DMS79 treated with DMSO at 0.1 percent for 48 hours (cell line): ENCODE results near the gene NAV3.
A peak's percentile ranks its signal among the peaks of the same experiment; 100 is the strongest.
"Not testable (repeated sequence)": the region's sequence is repeated elsewhere in the genome, so short reads cannot be mapped to it uniquely, and the experiment has no call there.

Source experiments
- DNase-seq: peaks from one replicate; lab custom pipeline; 2025; lab: John Stamatoyannopoulos, UW

The NAV3 gene

GRCh38 chr12:78191611-78192010 is 360.9 kb downstream of the NAV3 start:
- DNase-seq, result no peak

GRCh38 chr12:78192979-78193378 is 362.3 kb downstream of the NAV3 start:
- peak; percentile 14 for DNase-seq

GRCh38 chr12:78194448-78194847 is 363.8 kb downstream of the NAV3 start:
- no peak for DNase-seq

- DNase-seq, result no peak
These were observed 368.2 kb downstream of the NAV3 start for GRCh38 chr12:78198896-78199295.

- DNase-seq, result no peak
These were observed 369.2 kb downstream of the NAV3 start for GRCh38 chr12:78199926-78200325.

- no peak for DNase-seq
These were observed 374.2 kb downstream of the NAV3 start for GRCh38 chr12:78204926-78205325.

GRCh38 chr12:78208092-78208491 is 377.4 kb downstream of the NAV3 start:
- no peak for DNase-seq

- peak; percentile 82 for DNase-seq
These were observed 379.3 kb downstream of the NAV3 start for GRCh38 chr12:78209846-78210505.

GRCh38 chr12:78210506-78210860 is 379.8 kb downstream of the NAV3 start:
- DNase-seq, result no peak

- peak; percentile 88 for DNase-seq
These were observed 380.2 kb downstream of the NAV3 start for GRCh38 chr12:78210894-78211302.

GRCh38 chr12:78220811-78221210 is 390.1 kb downstream of the NAV3 start:
- no peak for DNase-seq

GRCh38 chr12:78224154-78224553 is 393.5 kb downstream of the NAV3 start:
- no peak for DNase-seq

- no peak for DNase-seq
These were observed 396.1 kb downstream of the NAV3 start for GRCh38 chr12:78226763-78227162.

- DNase-seq, result no peak
These were observed 399.0 kb downstream of the NAV3 start for GRCh38 chr12:78229591-78230101.

- no peak for DNase-seq
These were observed 402.1 kb downstream of the NAV3 start for GRCh38 chr12:78232756-78233155.

- DNase-seq, result no peak
These were observed 405.6 kb downstream of the NAV3 start for GRCh38 chr12:78236264-78236663.

GRCh38 chr12:78239544-78239943 is 408.9 kb downstream of the NAV3 start:
- DNase-seq, result no peak

- no peak for DNase-seq
These were observed 410.1 kb downstream of the NAV3 start for GRCh38 chr12:78240827-78241226.

- peak; percentile 77 for DNase-seq
These were observed 410.8 kb downstream of the NAV3 start for GRCh38 chr12:78241446-78241845.

GRCh38 chr12:78244916-78245507 is 414.3 kb downstream of the NAV3 start:
- DNase-seq, result peak; percentile 20

- no peak for DNase-seq
These were observed 417.6 kb downstream of the NAV3 start for GRCh38 chr12:78248321-78248720.

GRCh38 chr12:78249578-78249977 is 418.9 kb downstream of the NAV3 start:
- DNase-seq, result no peak

- not testable (repeated sequence) for DNase-seq
These were observed 427.0 kb downstream of the NAV3 start for GRCh38 chr12:78257662-78258061.

GRCh38 chr12:78260976-78261375 is 430.3 kb downstream of the NAV3 start:
- DNase-seq, result no peak
